HG03060 (cell line): Measurements from ENCODE around the gene LYRM4.

Experiments used
- ATAC-seq: cut with Tn5 transposase; IDR thresholded peaks from one replicate; pipeline ENCODE4 v1.9.1; 2021; ENCODE audit warnings: low read depth, moderate number of reproducible peaks; ENCODE audit not compliant: unreplicated experiment

The LYRM4 gene

GRCh38 chr6:5206920-5207561 lies 53.7 kb downstream of the LYRM4 start:
- ATAC-seq, result no peak

GRCh38 chr6:5205877-5206850 lies 54.6 kb downstream of the LYRM4 start:
- no peak for ATAC-seq

- no peak for ATAC-seq
These were observed 55.7 kb downstream of the LYRM4 start for GRCh38 chr6:5205035-5205507.

GRCh38 chr6:5204376-5204775 lies 56.4 kb downstream of the LYRM4 start:
- ATAC-seq, result no peak

- no peak for ATAC-seq
These were observed 57.2 kb downstream of the LYRM4 start for GRCh38 chr6:5203546-5203945.

GRCh38 chr6:5202941-5203340 lies 57.8 kb downstream of the LYRM4 start:
- ATAC-seq, result no peak

- ATAC-seq, result no peak
These were observed 58.5 kb downstream of the LYRM4 start for GRCh38 chr6:5202206-5202605.

- no peak for ATAC-seq
These were observed 59.5 kb downstream of the LYRM4 start for GRCh38 chr6:5201271-5201670.

- ATAC-seq, result no peak
These were observed 61.0 kb downstream of the LYRM4 start for GRCh38 chr6:5199702-5200101.

GRCh38 chr6:5199283-5199682 lies 61.5 kb downstream of the LYRM4 start:
- no peak for ATAC-seq

GRCh38 chr6:5197084-5197483 lies 63.7 kb downstream of the LYRM4 start:
- no peak for ATAC-seq

GRCh38 chr6:5192135-5192794 lies 68.5 kb downstream of the LYRM4 start:
- no peak for ATAC-seq

- no peak for ATAC-seq
These were observed 69.0 kb downstream of the LYRM4 start for GRCh38 chr6:5191722-5192121.

GRCh38 chr6:5191222-5191621 lies 69.5 kb downstream of the LYRM4 start:
- ATAC-seq, result no peak

- no peak for ATAC-seq
These were observed 70.2 kb downstream of the LYRM4 start for GRCh38 chr6:5190507-5190906.

- ATAC-seq, result no peak
These were observed 72.1 kb downstream of the LYRM4 start for GRCh38 chr6:5188646-5189045.

GRCh38 chr6:5184878-5185277 lies 75.9 kb downstream of the LYRM4 start:
- ATAC-seq, result no peak

- no peak for ATAC-seq
These were observed 76.5 kb downstream of the LYRM4 start for GRCh38 chr6:5184218-5184617.

GRCh38 chr6:5181510-5182317 lies 79.0 kb downstream of the LYRM4 start:
- ATAC-seq, result no peak

- no peak for ATAC-seq
These were observed 80.1 kb downstream of the LYRM4 start for GRCh38 chr6:5180636-5181035.
